GM12873 (cell line): ENCODE measurements around the gene C3orf18.

Experiments
- TF ChIP-seq, protein P1 (sequence below): IDR thresholded peaks from 2 replicates; pipeline ENCODE4 v1.5.1; 2012; ENCODE audit warnings: low read depth, mild to moderate bottlenecking, moderate library complexity, low read length, control low read depth; ENCODE audit not compliant: insufficient read depth; ENCODE audit errors: missing control alignments

The C3orf18 gene

DNA sequence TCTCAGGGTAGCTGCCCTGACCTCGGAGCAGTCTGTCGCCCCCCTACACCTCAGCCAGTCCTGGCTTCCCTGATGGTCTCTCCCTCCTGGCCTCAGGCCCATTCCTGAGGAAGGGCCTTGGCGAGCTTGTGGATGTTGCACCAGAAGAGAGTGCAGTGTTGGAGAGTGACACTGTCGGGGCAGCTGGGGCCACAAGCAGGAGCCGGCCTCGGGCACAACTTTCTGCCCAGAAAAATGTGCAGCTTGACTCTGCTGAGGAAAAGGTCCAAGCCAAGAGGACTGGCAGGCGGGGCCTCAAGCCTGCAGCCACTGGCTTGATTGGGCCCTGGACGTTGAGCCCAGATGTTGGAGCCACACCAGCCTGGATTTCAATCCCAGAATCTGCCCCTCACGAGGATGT lies 14.5 kb upstream of the C3orf18 start:
- TF ChIP-seq, protein P1, sequence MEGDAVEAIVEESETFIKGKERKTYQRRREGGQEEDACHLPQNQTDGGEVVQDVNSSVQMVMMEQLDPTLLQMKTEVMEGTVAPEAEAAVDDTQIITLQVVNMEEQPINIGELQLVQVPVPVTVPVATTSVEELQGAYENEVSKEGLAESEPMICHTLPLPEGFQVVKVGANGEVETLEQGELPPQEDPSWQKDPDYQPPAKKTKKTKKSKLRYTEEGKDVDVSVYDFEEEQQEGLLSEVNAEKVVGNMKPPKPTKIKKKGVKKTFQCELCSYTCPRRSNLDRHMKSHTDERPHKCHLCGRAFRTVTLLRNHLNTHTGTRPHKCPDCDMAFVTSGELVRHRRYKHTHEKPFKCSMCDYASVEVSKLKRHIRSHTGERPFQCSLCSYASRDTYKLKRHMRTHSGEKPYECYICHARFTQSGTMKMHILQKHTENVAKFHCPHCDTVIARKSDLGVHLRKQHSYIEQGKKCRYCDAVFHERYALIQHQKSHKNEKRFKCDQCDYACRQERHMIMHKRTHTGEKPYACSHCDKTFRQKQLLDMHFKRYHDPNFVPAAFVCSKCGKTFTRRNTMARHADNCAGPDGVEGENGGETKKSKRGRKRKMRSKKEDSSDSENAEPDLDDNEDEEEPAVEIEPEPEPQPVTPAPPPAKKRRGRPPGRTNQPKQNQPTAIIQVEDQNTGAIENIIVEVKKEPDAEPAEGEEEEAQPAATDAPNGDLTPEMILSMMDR = no peak

DNA sequence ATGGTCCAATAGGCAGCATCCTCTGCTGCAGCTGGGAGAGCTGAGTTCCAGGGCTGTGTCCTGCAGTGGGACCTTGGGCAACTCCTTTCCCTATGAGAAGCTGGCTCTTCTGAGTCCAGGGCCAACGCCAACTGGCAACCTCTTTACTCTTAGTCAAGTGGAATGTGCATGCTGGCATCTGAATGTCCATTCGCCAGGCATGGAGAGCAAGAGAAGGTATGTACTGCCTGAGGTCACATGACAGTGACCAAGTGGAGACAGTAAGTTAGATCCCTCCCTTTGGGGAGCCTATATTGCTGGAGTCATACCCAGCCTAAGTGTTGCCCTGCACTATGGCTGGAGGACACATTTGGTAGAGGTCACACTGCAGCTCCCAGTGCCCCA lies 13.9 kb upstream of the C3orf18 start:
- TF ChIP-seq, protein P1 = no peak

DNA sequence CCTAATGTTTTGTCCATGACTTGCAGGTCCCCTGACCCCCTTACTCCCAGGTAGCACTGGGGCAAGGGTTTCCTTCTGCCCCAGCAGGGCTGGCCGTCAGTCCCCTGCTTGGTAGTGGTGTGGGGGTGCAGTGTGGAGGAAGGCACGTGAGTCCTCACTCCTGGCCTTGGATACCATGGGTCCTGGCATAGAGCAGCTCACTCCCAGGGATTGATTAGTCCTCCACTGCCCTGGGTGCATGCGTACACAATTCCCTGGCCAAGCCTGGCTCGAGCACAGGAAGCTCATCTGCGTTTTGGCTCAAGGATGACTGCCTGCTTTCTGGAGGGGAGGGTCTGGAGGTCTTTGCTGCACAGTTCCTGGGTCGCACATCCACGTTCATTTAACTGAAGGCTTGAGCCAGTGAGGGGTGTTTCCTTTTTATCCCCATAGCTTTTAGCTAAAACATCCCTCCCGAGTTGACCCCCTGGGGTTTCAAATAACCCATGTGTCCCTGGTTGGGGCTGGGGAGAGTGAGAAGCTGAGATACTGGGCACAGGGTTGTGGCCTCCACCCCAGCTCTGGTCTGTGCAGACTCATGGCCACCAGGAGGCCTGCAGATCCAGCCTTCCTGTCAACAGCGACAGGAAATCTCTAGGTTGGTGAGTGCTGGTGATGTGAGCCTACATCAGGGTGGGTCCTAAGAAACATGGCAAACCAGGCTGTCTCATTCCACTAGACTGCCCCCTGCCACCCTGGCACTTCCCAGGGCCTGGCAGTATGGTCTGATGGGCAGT lies 13.3 kb upstream of the C3orf18 start:
- TF ChIP-seq, protein P1 = no peak

DNA sequence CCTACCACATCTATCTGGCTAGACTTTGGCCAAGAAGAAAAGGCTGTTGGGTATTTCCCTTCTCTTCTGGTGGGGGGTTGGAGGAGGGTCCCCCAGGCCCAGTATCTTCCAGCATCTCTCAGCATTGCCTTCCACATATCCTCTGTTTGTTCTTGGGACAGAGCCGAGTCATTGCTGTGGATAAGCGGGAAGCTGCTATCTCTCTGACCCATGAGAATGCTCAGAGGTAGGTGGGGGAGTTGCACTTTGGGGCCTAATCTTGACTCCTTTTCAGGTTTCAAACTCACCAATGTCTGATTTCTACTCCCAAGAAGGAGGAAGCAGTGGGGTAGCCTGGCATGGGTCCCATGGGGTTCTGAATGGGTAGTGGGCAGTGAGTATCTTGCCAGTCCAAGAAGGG lies 9.8 kb upstream of the C3orf18 start:
- TF ChIP-seq, protein P1 = no peak

DNA sequence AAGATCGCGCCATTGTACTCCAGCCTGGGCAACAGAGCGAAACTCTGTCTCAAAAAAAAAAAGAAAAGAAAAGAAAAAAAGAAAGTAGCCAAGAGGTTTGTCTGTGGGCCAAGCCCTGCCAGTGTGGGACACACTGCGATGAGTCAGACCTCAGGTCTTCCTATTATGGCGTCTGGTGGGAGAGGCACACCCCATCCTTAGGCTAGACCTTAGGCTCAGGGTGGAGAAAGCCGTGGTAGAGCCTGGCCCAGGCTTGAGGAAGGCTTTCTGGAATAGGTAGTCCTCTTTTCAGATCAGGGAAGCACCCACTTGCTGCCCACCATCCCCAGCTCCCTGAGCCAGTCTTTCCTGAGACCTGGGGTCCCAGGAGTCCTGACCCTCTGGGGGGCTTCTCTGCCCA lies 7.8 kb upstream of the C3orf18 start:
- TF ChIP-seq, protein P1 = no peak

DNA sequence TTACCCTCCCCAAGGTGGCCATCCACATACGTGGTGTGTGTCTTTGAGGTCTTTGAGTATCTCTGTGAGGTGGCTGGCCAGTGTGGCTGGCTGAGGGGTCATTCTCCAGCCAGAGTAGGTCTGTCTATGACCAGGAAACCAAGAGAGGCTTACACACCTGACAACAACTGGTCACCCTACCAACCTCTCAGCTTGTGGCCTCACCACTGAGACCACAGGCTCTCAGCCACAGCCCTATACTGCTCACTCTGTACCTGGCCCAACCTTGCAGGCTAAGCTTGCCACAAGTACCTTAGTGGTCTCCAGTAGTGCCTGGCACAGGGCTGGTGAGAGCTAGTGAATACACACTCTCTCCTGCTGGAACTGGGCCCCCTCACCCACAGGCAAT lies 6.9 kb upstream of the C3orf18 start:
- TF ChIP-seq, protein P1 = no peak

DNA sequence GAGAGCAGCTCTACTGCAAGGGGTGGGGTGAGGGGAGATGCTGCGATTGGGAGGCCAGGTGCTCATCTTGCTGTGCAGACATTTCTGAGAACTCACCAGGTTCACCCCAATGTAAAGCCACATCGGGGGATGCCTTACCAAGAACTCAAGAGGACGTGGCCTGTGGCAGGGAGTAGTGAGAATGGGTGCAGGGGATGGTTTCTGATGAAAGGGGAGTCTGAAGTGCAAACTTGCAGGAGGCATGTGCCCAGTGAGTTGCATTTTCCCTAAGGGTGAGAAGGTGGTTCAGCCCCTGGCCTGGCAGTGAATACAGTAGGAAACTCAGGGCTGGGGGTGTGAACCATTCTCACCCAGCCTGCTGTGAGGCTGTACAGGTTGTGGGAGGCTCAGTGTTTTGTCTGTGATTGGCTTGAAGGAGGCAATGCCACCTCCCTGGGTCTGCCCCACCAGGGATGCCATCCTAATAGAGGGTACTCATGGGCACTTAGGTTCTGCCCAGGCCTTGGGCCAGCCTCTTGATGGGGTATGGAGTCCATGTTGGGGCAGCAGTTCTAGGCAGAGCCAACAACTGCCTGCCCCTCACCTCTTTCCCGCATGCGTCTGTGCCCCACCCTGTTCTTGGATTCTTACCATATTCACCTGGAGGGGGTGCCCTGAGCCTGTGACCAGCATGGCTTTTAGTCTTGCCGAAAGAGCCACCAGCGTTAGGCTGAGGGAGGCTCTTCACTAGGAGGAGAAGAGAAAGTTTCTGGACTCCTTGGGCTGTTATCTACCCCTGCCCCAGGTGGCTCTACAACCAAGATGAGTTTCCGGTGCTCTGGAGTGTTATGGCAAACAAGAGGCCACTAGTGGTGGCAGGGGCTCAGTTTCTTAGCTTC lies 6.3 kb upstream of the C3orf18 start:
- TF ChIP-seq, protein P1 = no peak
